Common myeloid progenitor, CD34-positive (primary cell): ENCODE results near the gene RUNX2.

Source experiments
- CTCF ChIA-PET: fragments of 350-600 bp; sonication (Branson Sonifier 250); formaldehyde crosslinking; loops from one replicate; lab custom pipeline; 2021; ENCODE audit warnings: antibody characterized with exemption; lab: Charles Lee
- POLR2A ChIA-PET: fragments of 350-600 bp; sonication (Branson Sonifier 250); formaldehyde crosslinking; loops from one replicate; lab custom pipeline; 2021; ENCODE audit warnings: antibody characterized with exemption; lab: Charles Lee
- DNase-seq, 3 donors: peaks; one replicate each; pipeline versions ENCODE4 v3.0.0 to v3.0.0-alpha.2; 2013
- H3K27ac ChIP-seq, 2 experiments: 1 replicate in 1 of 2; 2 replicates in 1 of 2; pipeline ENCODE4 v1.7.0; 2013; ENCODE audit warnings: inconsistent platforms in 2 of 2, low read length in 2 of 2, mild to moderate bottlenecking in 2 of 2, low read depth in 1 of 2, moderate library complexity in 1 of 2; ENCODE audit not compliant: severe bottlenecking in 2 of 2, insufficient read depth in 1 of 2, poor library complexity in 1 of 2
- H3K27me3 ChIP-seq, 5 experiments: replicated peaks in 2 of 5; 1 replicate in 3 of 5; 2 replicates in 2 of 5; pipeline versions ENCODE4 v1.6.1 to v1.7.0; 2013; ENCODE audit warnings: low read length in 4 of 5, mild to moderate bottlenecking in 2 of 5, moderate library complexity in 2 of 5, inconsistent platforms in 1 of 5; ENCODE audit not compliant: insufficient read depth in 5 of 5, control insufficient read depth in 4 of 5
- H3K36me3 ChIP-seq, 4 experiments: 1 replicate in 2 of 4; 2 replicates in 2 of 4; pipeline versions ENCODE4 v1.6.1 to v1.7.0; 2013; ENCODE audit warnings: low read length in 3 of 4, control low read depth in 1 of 4, mild to moderate bottlenecking in 1 of 4; ENCODE audit not compliant: control insufficient read depth in 4 of 4, insufficient read depth in 4 of 4
- H3K4me1 ChIP-seq, 4 experiments: 1 replicate in 3 of 4; 2 replicates in 1 of 4; pipeline versions ENCODE4 v1.6.1 to v1.7.1; 2013; ENCODE audit warnings: low read length in 3 of 4, mild to moderate bottlenecking in 3 of 4, control low read depth in 1 of 4, inconsistent platforms in 1 of 4, moderate library complexity in 1 of 4; ENCODE audit not compliant: control insufficient read depth in 4 of 4, insufficient read depth in 4 of 4; ENCODE audit errors: control extremely low read depth in 1 of 4
- H3K4me3 ChIP-seq, 7 experiments: 1 replicate in 4 of 7; 2 replicates in 3 of 7; pipeline versions ENCODE4 v1.5.1 to v1.7.0; 2013; ENCODE audit warnings: mild to moderate bottlenecking in 7 of 7, low read length in 6 of 7, moderate library complexity in 6 of 7, inconsistent platforms in 2 of 7, low read depth in 2 of 7, control low read depth in 1 of 7; ENCODE audit not compliant: insufficient read depth in 4 of 7, control insufficient read depth in 1 of 7; ENCODE audit errors: extremely low read depth in 1 of 7
- H3K9me3 ChIP-seq, 5 experiments: 1 replicate in 4 of 5; 2 replicates in 1 of 5; pipeline versions ENCODE4 v1.6.1 to v1.7.1; 2013; ENCODE audit warnings: low read length in 4 of 5, mild to moderate bottlenecking in 2 of 5, inconsistent platforms in 1 of 5, low read depth in 1 of 5, moderate library complexity in 1 of 5; ENCODE audit not compliant: control insufficient read depth in 4 of 5, insufficient read depth in 2 of 5; ENCODE audit errors: control extremely low read depth in 1 of 5
- WGBS: methylation state at CpG from one replicate; pipeline ENCODE4 v1.1.5; 2013; ENCODE audit not compliant: insufficient coverage; 5-methylcytosine and 5-hydroxymethylcytosine counted together

RUNX2 gene

DNA sequence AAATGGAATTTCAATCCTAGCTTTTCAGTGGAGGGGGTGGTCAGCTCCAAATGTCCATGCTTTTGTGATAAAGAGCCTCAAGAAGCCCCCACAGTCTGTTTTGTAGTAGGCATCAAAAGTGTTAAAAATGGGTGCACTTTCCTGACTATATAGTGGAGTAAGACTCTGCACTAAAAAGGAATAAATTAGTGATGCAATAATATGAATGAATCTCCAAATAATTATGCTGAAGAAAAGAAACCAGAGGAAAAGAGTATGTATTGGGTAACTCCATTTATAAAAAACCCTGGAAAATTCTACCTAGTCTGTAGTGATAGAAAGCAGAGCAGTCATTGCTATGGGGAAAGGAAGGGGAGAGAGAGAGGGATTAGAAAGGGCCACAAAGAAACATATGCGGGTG, 360.1 kb downstream of the RUNX2 start:
- Histone ChIP-seq H3K4me1 (no peaks in the 10 kb centered on the region), H3K36me3 (no peaks in the 10 kb centered on the region), H3K27ac (no peak overlapping the region), H3K27me3 (no peaks in the 10 kb centered on the region), H3K9me3 (peaks cover 0 to 5% (median 0%) of the 10 kb centered on the region in 5 experiments), H3K4me3 (no peak overlapping the region)
- ChIA-PET POLR2A (no interaction called here), CTCF (no interaction called here)
- no CpG with 5 or more reads among the region's 1 CpG for WGBS
- no peak for DNase-seq

GRCh38 chr6:45689926-45690615, 361.9 kb downstream of the RUNX2 start:
- no peak for DNase-seq
- H3K27me3 ChIP-seq, result no peaks in the 10 kb centered on the region
- 100% methylated on average over 2 of the region's 2 CpGs for WGBS
- ChIA-PET CTCF (interaction anchor here (1.4 to 1.6 kb wide), 2 partner anchors 14 to 24 kb away, joined by 3 to 4 read pairs; no protein-coding TSS in a partner anchor), POLR2A (no interaction called here)
- no peak overlapping the region for H3K4me3 ChIP-seq
- peaks cover 0 to 1% (median 0%) of the 10 kb centered on the region in 5 experiments for H3K9me3 ChIP-seq
- no peaks in the 10 kb centered on the region for H3K36me3 ChIP-seq
- no peak overlapping the region for H3K27ac ChIP-seq
- H3K4me1 ChIP-seq, result no peaks in the 10 kb centered on the region

GRCh38 chr6:45690846-45691245, 362.7 kb downstream of the RUNX2 start:
- peaks cover 0 to 1% (median 0%) of the 10 kb centered on the region in 5 experiments for H3K9me3 ChIP-seq
- POLR2A ChIA-PET, result no interaction called here
- no peaks in the 10 kb centered on the region for H3K27me3 ChIP-seq
- CTCF ChIA-PET, result interaction anchor here (1.4 to 1.6 kb wide), 2 partner anchors 14 to 24 kb away, joined by 3 to 4 read pairs; no protein-coding TSS in a partner anchor
- H3K27ac ChIP-seq, result no peak overlapping the region
- no peaks in the 10 kb centered on the region for H3K4me1 ChIP-seq
- no peak overlapping the region for H3K4me3 ChIP-seq
- WGBS, result 100% methylated on average over 1 of the region's 1 CpG
- no peaks in the 10 kb centered on the region for H3K36me3 ChIP-seq
- DNase-seq, result no peak

GRCh38 chr6:45691426-45691825, 363.3 kb downstream of the RUNX2 start:
- Histone ChIP-seq H3K27me3 (no peaks in the 10 kb centered on the region), H3K4me3 (no peak overlapping the region), H3K27ac (no peak overlapping the region), H3K9me3 (peaks cover 0 to 1% (median 0%) of the 10 kb centered on the region in 5 experiments), H3K36me3 (no peaks in the 10 kb centered on the region), H3K4me1 (no peaks in the 10 kb centered on the region)
- WGBS, result no CpG with 5 or more reads among the region's 2 CpGs
- ChIA-PET POLR2A (no interaction called here), CTCF (interaction anchor here (1.6 kb wide), 1 partner anchor 13 kb away, joined by 4 read pairs; no protein-coding TSS in a partner anchor)
- no peak for DNase-seq

DNA sequence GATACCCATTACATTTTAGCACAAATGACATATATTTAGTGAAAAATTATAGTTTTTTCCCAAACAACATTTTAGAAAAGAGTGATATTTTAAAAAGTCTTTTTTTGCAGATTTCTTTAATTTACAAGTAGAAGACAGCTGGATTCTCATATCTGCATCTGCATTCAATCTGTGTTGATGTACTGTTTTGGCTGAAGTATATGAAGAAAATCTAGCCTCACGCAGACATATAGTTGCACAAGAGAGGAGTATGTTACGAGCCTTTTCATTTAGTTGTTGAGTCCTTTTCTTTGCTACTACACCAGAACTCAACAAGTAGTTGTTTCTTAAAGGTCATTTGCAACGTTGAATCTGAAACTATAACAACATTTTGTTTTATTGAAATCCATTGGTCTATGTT, 363.9 kb downstream of the RUNX2 start:
- no peaks in the 10 kb centered on the region for H3K4me1 ChIP-seq
- no peak overlapping the region for H3K27ac ChIP-seq
- peaks cover 0 to 1% (median 0%) of the 10 kb centered on the region in 5 experiments for H3K9me3 ChIP-seq
- DNase-seq, result no peak
- POLR2A ChIA-PET, result no interaction called here
- 100% methylated on average over 2 of the region's 3 CpGs for WGBS
- H3K27me3 ChIP-seq, result no peaks in the 10 kb centered on the region
- no peaks in the 10 kb centered on the region for H3K36me3 ChIP-seq
- no peak overlapping the region for H3K4me3 ChIP-seq
- CTCF ChIA-PET, result no interaction called here

DNA sequence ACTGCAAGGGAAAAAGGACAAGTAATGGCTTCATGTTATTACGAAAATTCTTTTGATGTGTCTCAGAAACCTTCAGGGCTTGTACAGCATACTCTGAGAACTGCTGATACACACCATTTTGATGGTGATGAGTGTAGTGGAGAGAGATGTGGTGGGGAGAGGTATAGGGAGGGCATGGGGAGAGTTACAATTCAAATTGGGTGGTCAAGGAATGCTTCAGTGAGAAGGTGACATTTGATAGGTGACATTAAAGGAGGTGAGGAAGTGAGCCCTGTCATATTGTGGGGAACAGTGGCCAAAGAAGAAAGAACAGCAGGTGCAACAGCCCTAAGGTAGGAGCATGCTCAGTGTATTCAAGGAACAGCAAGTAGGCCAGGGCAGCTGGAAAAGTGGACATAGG, 368.6 kb downstream of the RUNX2 start:
- CTCF ChIA-PET, result interaction anchor here (1.4 to 1.5 kb wide), 2 partner anchors 18 to 21 kb away, joined by 5 to 6 read pairs; no protein-coding TSS in a partner anchor
- WGBS, result 100% methylated on average over 1 of the region's 1 CpG

GRCh38 chr6:45697605-45698004, 369.5 kb downstream of the RUNX2 start:
- 96% methylated on average over 5 of the region's 6 CpGs for WGBS

More for the DNA sequence above, 368.6 kb downstream of the RUNX2 start:
- POLR2A ChIA-PET, result no interaction called here
- peaks cover 0 to 11% (median 3%) of the 10 kb centered on the region in 4 experiments for H3K4me1 ChIP-seq
- no peak for DNase-seq
- no peak overlapping the region for H3K27ac ChIP-seq
- H3K9me3 ChIP-seq, result peaks cover 0 to 1% (median 0%) of the 10 kb centered on the region in 5 experiments
- H3K27me3 ChIP-seq, result no peaks in the 10 kb centered on the region
- no peaks in the 10 kb centered on the region for H3K36me3 ChIP-seq
- no peak overlapping the region for H3K4me3 ChIP-seq

More at GRCh38 chr6:45697605-45698004, 369.5 kb downstream of the RUNX2 start:
- Histone ChIP-seq H3K27me3 (no peaks in the 10 kb centered on the region), H3K9me3 (peaks cover 0 to 1% (median 0%) of the 10 kb centered on the region in 5 experiments), H3K27ac (no peak overlapping the region), H3K4me1 (peaks cover 0 to 11% (median 3%) of the 10 kb centered on the region in 4 experiments), H3K4me3 (no peak overlapping the region), H3K36me3 (no peaks in the 10 kb centered on the region)
- DNase-seq, result no peak
- ChIA-PET CTCF (interaction anchor here (0.7 to 1.5 kb wide), 3 partner anchors 17 to 1042 kb away, joined by 3 to 6 read pairs (median 5); no protein-coding TSS in a partner anchor), POLR2A (no interaction called here)
